UCSD-AML1 (cell line): Measurements from ENCODE around the gene MRPS10.
"Not testable (repeated sequence)": the region's sequence is repeated elsewhere in the genome, so short reads cannot be mapped to it uniquely, and the experiment has no call there.

Source experiments
- DNase-seq: peaks from one replicate; lab custom pipeline; 2025; ENCODE audit not compliant: unreplicated experiment; lab: John Stamatoyannopoulos, UW

The MRPS10 gene

DNA sequence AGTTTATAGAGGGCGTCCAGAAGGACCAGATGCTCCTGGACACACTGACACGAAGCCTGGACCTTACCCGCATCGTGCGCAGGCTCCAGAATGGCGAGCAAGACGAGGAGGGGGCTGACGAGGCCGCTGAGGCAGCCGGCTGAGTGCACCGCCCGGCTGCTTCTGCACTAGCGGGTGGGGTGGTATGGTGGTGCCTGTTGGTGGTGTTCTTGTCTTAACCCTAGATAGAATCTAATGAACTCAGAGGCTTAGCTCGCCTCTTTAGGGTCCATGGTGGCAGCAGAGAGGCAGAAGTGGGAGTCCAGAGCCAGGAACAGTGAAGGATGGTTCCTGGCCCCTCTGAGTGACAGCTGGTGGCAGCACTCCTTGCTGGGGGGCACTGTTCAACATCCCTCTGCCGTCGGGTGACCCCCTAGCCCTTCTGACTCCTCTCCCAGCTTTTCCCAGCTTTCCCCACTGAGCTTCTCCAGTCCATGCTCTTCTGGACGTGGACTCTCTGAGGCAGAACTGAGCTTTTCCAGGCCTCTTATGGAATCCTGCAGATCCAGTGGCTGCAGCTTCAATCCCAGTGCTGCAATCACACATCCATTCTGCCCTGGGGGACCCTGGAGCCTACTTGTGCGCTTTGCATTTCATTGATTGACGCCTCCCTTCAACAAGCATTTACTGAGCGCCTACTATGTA lies 38.3 kb downstream of the MRPS10 start:
- DNase-seq = no peak

DNA sequence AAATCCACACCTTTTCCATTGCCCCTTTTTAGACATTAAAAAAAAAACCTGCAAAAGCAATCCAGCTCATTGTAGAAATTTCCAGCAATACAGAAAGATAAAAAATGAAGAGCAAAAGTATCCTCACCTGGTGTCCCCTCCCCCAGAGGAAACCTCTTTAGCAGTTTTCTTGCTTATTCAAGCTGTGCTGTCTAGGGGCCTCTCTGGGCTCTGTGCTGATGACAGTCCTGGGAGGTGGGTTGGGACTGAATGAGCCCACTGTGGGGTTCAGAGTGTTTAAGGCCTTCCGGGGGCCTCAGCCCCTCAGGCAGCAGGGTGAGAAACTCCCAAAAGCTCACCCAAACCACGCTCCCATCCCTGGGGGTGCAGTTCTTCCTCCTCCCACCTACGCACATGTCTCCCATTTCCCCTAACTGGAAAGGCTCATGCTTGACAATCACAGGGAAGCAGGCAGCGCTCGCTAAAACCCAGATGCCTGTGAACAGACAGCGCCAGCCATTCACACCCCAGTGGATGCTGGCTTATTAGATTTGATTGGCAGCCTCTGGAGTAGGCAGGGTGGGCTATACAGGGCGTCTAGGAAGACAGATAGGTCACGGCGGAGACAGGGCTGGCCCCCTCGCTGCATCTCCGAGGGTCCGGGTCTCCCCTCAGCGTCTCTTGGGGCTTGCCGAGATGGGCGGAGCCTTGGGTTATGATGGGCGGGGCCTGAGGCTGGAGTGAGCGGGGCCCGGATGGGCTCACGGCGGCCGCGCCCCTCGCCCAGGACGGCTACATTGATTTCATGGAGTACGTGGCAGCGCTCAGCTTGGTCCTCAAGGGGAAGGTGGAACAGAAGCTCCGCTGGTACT lies 39.9 kb downstream of the MRPS10 start:
- no peak for DNase-seq

DNA sequence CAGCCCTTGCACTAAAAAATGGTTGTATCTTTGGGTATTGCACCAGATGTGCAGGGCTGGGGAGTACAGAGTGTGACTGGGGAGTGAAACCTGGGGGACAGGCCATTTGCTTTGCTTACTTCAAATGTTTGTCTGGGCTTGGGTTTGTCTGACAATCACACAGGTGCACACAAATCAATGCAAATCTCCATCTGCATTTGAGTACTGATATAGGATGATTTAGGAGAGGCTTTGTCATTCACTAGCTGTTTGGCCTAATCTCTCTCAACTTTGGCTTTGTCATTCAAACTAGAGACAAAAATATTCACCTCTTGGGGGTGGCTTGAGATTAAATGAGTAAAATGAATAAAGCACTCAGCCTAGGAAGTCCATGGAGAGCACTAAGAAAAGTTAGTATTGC lies 40.7 kb downstream of the MRPS10 start:
- DNase-seq = no peak

DNA sequence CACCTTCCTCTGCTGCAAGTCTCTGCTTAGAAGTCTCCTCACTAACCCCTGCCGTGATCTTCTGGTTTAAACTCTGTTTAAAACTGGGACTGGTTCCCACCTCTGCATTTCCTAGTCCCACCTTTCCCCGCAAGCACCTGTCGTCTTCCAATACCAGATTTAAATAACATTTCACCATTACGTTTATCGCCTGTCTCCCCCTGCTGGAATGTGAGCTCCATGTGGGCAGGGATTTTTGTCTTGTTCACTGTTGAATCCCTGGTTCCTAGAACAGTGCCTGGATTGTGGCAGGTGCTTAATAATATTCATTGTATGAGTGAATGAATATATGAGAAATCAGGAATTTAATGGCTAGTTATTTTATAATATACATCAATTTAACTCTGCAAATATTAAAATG lies 41.8 kb downstream of the MRPS10 start:
- DNase-seq = no peak

DNA sequence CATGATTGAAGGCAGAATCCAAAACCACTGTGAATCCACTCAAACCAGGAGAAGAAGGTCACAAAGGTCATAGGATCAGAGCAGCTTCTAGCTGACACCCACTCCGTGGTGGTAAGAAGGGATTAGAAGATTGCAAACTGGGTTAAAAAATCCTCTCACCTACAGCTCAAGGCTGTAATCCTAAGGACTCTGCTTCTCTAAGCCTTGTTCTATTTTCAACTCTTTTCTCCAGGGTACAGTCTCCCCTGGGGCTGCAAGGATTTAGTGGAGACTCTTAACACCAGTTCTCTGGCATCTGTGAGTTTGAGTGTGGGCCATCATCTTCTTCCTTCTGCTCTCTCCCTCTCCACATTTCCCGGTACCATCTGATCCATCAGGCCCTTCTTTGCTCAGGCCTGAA lies 44.6 kb downstream of the MRPS10 start, which contains the start of gene GUCA1A:
GUCA1A (plus strand) TSS at position 264 of the 400 bp plus-strand sequence. CDS start 250 bp downstream, outside the sequence.
- DNase-seq = no peak

DNA sequence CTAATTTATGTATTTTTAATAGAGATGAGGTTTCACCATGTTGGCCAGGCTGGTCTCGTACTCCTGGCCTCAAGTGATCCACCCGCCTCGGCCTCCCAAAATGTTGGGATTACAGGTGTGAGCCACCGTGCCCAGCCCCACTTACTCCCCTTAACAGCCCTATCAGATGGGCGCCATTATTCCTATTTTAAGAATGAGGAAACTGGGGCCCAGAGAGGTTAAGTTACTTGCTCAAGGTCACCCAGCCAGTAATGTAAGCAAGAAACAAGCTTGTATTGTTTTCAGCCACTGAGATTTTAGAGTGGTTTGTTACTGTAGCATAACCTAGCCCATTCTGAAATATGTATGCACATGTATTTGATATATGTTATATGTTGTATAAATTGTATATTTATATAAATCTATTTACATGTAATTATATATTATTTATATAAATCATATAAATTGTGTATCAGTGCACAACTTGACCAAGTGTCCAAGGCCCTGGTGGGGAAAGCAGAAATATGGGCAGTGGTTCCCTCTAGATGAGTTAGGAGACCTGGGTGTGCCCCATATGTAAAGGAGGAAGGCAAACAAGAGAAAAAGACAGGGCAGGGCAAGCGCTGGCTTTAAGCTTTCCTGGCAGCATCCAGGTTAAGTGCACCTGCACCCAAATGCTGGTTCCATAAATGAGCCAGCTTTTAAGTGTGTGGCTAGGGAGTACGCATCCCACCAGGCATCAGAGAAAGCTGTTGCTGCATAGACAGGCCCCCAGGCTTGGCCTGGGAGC lies 45.7 kb downstream of the MRPS10 start:
- no peak for DNase-seq

DNA sequence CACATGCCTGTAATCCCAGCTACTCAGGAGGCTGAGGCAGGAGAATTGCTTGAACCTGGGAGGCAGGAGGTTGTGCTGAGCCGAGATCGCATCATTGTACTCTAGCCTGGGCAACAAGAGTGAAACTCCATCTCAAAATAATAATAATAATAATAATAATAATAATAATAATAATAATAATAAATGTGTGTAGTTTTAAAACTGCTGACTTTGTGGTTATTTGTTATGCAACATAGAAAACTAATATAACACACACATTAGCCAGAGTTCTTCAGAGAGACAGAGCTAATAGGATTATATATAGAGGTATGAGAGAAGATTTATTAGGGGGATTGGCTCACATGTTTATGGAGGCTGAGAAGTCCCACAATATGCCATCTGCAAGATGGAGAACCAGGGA lies 47.9 kb downstream of the MRPS10 start:
- not testable (repeated sequence) for DNase-seq

DNA sequence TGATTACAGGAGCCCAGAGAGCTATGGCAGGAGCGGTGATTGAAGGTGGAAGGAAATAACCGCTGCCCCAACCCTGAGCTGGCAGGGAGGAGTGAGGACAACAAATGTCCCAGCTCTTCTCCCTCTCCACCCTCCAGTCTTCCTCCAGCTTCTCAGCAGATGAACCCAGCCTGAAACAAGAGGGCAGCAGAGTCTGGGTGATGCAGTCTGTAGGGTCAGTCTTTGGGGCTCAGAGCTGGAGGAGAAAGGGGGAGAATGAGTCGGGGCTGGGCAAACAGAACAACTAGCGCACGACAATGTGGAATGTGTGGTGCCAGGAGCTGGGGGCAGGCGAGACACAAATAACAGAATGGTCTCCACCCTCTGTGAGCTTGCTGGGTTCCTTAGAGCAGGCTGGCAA lies 49.0 kb downstream of the MRPS10 start:
- no peak for DNase-seq

DNA sequence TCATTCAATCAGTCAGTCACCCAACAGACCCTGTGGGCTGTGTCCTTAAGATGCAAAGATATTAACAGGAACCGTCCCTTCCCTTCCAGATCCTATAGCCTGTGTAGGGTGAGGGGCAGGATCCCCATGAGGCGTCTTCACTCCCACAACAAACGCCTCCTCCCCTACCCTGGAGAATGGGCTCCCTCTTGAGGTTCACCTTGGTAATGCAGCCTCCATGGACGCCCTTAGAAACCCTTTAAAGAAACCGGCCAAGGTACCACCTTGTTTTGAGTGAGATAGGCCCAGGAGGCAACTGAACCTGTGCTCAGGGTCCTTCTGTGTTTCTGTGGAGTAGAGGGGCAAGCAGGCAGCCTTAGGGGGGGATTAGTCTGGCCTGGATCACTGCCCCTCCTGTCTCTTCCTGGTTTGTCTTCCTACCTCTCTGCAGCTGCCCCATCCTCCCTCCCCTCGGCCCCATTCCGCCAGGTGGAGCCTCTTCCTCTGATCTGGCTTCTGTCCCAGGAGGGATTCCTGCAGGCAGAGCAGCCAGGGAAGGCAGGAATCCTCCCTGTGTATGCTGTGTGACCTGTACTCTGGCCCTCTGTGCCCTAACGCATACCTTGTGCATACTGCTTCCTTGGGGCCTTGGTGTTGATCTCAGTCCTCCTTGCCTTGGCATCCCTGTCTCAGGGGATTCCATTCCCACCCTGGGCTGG lies 51.1 kb downstream of the MRPS10 start:
- peak; percentile 72 for DNase-seq

DNA sequence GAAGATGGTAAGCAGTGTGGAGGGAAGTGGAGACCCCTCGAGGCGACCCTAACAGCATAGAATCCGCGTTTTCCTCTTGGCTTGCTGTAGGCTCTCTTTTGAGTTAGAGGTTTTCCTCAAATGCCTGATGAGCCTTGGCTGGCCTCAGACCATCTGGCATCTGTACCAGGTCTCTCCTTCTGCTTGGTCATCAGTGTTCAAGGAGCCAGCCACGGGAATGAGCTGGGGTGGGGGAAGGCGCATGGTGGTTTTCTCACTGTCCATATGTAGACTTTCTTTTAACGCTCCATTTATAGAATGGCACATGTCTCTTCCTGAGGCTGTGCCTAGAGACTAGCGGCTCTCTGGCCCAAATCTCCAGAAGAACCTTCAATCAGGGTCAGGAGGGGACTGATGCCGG lies 52.6 kb downstream of the MRPS10 start:
- DNase-seq = no peak

DNA sequence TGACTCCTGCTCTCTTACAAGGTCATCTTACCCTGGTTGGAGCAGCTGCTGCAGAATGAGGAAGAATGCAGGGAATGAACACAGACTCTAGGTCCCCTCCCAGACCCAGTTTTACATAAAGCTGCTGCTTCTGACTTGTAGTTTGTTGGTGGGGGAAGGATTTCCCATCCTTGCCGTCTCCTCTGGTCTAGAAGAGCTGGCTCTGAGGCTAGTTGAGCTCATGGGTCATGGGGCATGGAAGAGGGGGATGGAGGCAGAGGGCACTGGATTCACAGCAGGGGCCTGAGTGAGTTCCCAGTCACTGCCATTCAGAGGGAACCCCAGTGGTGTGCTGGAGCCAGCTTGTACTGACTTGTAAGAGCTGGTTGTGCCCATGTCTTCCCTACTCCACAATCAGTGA lies 53.7 kb downstream of the MRPS10 start:
- no peak for DNase-seq

DNA sequence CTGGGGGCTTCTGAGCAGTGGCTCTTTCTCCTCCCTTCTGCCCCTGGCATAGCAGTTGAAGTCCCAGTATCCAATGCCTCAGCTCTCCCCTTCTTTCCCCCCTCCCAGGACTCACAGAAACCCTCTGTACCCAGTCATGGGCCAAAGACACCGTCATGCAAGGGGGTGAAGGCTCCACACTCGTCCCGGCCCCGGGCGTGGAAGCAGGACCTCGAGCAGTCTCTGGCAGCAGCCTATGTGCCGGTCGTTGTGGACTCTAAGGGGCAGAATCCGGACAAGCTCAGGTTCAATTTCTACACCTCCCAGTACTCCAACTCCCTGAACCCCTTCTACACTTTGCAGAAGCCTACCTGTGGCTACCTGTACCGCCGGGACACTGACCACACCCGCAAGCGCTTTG lies 54.8 kb downstream of the MRPS10 start:
- no peak for DNase-seq

DNA sequence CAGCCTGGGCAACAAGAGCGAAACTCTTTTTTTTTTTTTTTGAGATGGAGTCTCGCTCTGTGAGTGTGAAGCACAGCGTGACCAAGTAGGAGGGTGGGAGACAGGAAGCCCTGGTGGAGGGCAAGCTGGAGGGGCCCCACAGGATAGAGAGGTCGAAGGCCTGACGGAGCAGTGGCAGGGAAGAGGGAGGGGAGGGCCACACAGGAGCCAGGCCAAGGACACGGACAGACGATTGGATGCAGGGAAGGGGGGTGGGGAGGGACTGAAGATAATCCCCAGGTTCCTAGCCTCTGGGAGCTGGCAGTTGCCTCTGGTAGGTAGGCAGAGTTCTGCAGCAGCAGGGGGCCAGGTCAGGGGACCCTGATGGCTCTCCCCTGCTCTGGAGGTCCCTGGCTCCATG lies 55.3 kb downstream of the MRPS10 start:
- DNase-seq = no peak

DNA sequence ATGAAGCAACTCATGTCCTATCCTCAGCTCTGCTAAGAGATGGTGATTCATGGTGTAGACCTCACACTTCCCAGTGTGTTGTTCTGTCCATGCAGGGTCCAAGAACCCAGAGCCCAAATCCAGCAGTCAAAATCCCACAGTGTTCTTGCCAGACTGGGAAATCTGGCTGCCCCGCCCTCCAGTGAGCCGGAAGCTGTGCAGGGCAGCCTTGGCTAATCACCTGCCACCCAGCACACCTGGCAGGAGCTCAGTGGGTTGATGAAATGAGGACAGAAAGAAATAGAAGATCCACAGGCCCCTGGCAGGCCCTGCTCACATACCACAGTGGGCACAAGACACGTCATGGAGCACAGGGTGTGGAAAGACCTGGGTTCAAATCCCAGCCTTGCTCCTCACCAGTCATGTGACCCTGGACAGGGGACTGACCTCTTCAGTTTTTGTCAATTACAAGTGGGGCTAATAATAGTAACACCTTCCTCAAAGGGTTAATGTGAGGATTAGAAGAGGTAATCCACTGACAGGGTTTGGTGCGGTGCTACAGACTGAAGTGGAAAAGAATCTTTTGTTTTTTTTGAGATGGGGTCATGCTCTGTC lies 58.1 kb downstream of the MRPS10 start:
- DNase-seq = no peak

DNA sequence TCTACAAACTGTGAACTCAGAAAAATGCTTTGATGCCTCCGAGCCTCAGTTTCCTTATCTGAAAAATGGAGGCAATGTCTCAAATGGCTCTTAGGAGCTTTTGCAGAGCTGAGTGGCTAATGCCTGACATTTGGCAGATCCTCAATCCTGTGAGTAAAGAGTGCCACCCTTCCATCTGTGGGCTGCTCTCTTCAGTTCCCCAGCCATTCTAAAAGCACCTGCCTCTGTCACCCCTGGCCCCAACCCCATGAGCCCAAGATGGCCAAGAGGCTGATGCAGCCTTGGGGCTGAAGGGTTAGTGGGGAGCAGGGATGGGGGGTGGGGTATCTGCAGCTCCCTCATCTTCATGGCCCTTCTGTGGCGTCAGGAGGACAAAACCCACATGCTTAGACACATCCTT lies 59.0 kb downstream of the MRPS10 start:
- DNase-seq = no peak

DNA sequence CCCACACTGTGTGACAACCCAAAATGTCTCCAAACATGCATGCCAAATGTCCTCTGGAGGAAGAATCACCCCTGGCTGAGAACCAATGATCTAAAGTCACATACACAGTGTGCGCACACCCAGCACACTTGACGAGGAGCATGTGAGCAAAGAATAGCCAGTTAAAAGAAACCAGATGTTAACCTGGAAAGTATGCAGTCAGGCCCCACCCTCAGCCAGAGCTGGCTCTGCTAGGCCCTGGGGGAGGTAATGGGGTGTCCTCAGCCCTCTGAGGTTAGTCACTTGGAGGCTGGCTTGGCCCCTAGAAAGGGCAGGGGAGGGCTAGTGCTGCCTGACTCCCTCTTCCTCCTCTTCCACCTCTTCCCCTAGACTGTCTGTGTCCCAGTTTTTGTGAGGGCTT lies 59.6 kb downstream of the MRPS10 start:
- DNase-seq = no peak
